ENCODE data around the gene USF2. TPM values are rescaled to one million over a fixed set of nuclear protein-coding genes. Genes with fewer than 3 reads are reported as not detected.

Gene USF2
- total and polyA plus RNA-seq, 2 of the 8 experiments (the other 6 are each of a cell fraction or from before 2014, with no cell fraction given), result 74.1 to 109 TPM

DNA sequence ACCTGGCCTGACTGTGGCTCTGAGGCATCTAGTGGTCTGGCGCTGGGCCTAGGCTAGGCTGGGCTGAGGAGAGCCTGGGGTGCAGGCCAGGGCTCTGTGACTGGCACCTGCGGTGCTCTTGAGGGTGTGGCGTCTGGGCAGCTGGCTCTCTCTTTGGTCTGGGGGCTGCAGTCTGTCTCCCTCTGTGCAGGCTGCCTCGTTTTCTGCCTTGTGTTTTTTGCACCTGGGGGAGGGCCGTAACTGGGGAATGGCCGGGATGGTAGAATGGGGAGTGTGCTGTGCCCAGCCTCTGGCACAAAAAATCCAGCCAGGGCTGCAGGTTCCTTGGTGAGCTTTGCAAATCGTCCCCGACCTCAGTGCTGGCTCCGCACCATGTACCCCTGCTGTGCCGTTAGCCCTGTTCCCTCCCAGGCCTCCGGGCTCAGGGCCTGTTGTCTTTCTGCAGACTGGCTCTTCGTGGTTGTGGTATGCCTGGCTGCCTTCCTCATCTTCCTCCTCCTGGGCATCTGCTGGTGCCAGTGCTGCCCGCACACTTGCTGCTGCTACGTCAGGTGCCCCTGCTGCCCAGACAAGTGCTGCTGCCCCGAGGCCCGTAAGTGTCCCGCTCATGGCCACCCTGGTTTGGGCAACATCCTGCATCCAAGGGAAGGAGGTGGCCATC is 6.5 kb upstream of the USF2 start:
- H2BK15ac ChIP-seq (ENCODE audit: low read length), result no peak overlapping the region
- no peak overlapping the region for H3K18ac ChIP-seq (ENCODE audit: extremely low read depth, low read length)
- no peak overlapping the region for H2AFZ ChIP-seq (ENCODE audit: low read length)
- ChIA-PET CTCF (ENCODE audit: partially characterized antibody) (interaction anchor here (1.0 to 1.4 kb wide), 3 partner anchors 13 to 195 kb away, joined by 4 to 5 read pairs (median 4); no protein-coding TSS in a partner anchor), POLR2A (ENCODE audit: partially characterized antibody) (interaction anchor here (0.8 to 10.5 kb wide), 5 partner anchors 9 to 90 kb away, joined by 3 to 146 read pairs (median 4); partner anchors contain the start of gene LSR)
- H3K4me3 ChIP-seq (ENCODE audit: extremely low read depth in 1 of 4, insufficient read depth in 2 of 4, low read depth in 3 of 4, low read length in 4 of 4), result no peak overlapping the region
- H2BK20ac ChIP-seq (ENCODE audit: low read length), result no peak overlapping the region
- no peak overlapping the region for H3K14ac ChIP-seq (ENCODE audit: insufficient read length)
- WGBS, 2 experiments (ENCODE audit: extremely low coverage in 1 of 2, insufficient coverage in 1 of 2, insufficient read length in 1 of 2, insufficient replicate concordance in 2 of 2, low coverage in 1 of 2, low lambda C conversion rate in 2 of 2, missing lambda C conversion rate in 1 of 2), result 84% methylated on average over 13 of the region's 17 CpGs; no CpG with 5 or more reads in 1 of the 2 experiments
- peaks cover 0 to 2% of the 10 kb centered on the region in 2 experiments; a peak in 1 of 4 replicates for H3K9me3 ChIP-seq (ENCODE audit: insufficient read depth in 2 of 2, low read depth in 1 of 2, low read length in 1 of 2)
- H3K36me3 ChIP-seq (ENCODE audit: control insufficient read depth in 2 of 4, insufficient read depth in 4 of 4, low read length in 3 of 4), result peaks cover 20 to 58% (median 34%) of the 10 kb centered on the region in 4 experiments
- H3K23ac ChIP-seq (ENCODE audit: insufficient read length), result no peak overlapping the region
- no peak overlapping the region for H2BK120ac ChIP-seq (replicated peaks; ENCODE audit: low read depth, low read length)
- H3K4ac ChIP-seq (replicated peaks; ENCODE audit: insufficient read length, low read depth, low read length), result no peak overlapping the region
- H3K79me2 ChIP-seq (ENCODE audit: control insufficient read depth in 1 of 2, insufficient read depth in 2 of 2, low read length in 2 of 2), result peaks cover 0 to 7% of the 10 kb centered on the region in 2 experiments; a peak in 2 of 4 replicates
- DNase-seq (ENCODE audit: low read depth in 1 of 2, low spot score in 2 of 2) (no peak), FAIRE-seq (no peak)
- no peak overlapping the region for H3K4me2 ChIP-seq (ENCODE audit: insufficient read depth in 1 of 2, low read depth in 2 of 2, low read length in 2 of 2)
- no peak overlapping the region for H4K5ac ChIP-seq (ENCODE audit: insufficient read length, low read depth, low read length)
- H4K8ac ChIP-seq (ENCODE audit: extremely low read depth, insufficient read depth, low read length), result peak overlapping the region; percentile 37; the same call in 1 of the 2 replicates
- H3K27ac ChIP-seq (ENCODE audit: low read depth, low read length), result no peak overlapping the region
- H3K4me1 ChIP-seq (replicated peaks in 1 of 4; ENCODE audit: control insufficient read depth in 3 of 4, insufficient read depth in 4 of 4, low read length in 3 of 4), result peaks cover 0 to 9% (median 4%) of the 10 kb centered on the region in 4 experiments; a peak in 5 of 7 replicates
- peaks cover 15% of the 10 kb centered on the region for H3K79me1 ChIP-seq (ENCODE audit: low read depth, low read length)
- H4K91ac ChIP-seq (replicated peaks; ENCODE audit: insufficient read length, low read length), result no peak overlapping the region
- no peak overlapping the region for H2BK12ac ChIP-seq (ENCODE audit: low read depth, low read length)
- no peaks in the 10 kb centered on the region for H3K27me3 ChIP-seq (replicated peaks in 1 of 4; ENCODE audit: control insufficient read depth in 3 of 4, extremely low read depth in 1 of 4, insufficient read depth in 3 of 4, low read length in 3 of 4)
- H2AK5ac ChIP-seq (ENCODE audit: low read depth, low read length), result no peak overlapping the region
- 0 out of 2 replicates have a peak, but pooled peaks have one; percentile 12 for TF ChIP-seq POLR2AphosphoS5 (IDR thresholded peaks at IDR 0.05; ENCODE audit: low read depth, low read length)
- TF ChIP-seq YY1 (IDR thresholded peaks at IDR 0.05; ENCODE audit: low read depth, low read length), result no peak
- no peak overlapping the region for H3K56ac ChIP-seq (replicated peaks; ENCODE audit: insufficient read length, low read depth, low read length)
- H3K23me2 ChIP-seq (ENCODE audit: low read depth, low read length), result no peaks in the 10 kb centered on the region; the same call in 1 of the 2 replicates
- H3K9ac ChIP-seq (replicated peaks in 1 of 4; ENCODE audit: extremely low read depth in 1 of 4, low read depth in 3 of 4, low read length in 3 of 4), result no peak overlapping the region
- H4K20me1 ChIP-seq (replicated peaks in 1 of 2; ENCODE audit: control insufficient read depth in 1 of 2, insufficient read depth in 2 of 2, low read length in 2 of 2), result peaks cover 12 to 40% of the 10 kb centered on the region in 2 experiments
- no peak overlapping the region for H2BK5ac ChIP-seq (ENCODE audit: low read depth, low read length)

Measured in H1 (cell line).